Stimulated activated CD8-positive, alpha-beta memory T cell treated with anti-CD3 and anti-CD28 coated beads, Interleukin-7, amount 100 ng/mL, for 1 hour (primary cell): ENCODE measurements around the gene C6orf120.
A peak's percentile ranks its signal among the peaks of the same experiment; 100 is the strongest.
"Not testable (repeated sequence)": the region's sequence is repeated elsewhere in the genome, so short reads cannot be mapped to it uniquely, and the experiment has no call there.

Source experiments
- DNase-seq, 2 donors: peaks; one replicate each; pipeline ENCODE4 v3.0.0-alpha.2; 2020; ENCODE audit warnings: low read depth in 2 of 2

Gene C6orf120

GRCh38 chr6:169678342-169678741 lies 23.6 kb upstream of the C6orf120 start:
- DNase-seq = no peak

GRCh38 chr6:169684056-169684455 lies 17.9 kb upstream of the C6orf120 start:
- DNase-seq = no peak

GRCh38 chr6:169685860-169686259 lies 16.1 kb upstream of the C6orf120 start:
- no peak for DNase-seq

GRCh38 chr6:169689287-169689686 lies 12.6 kb upstream of the C6orf120 start:
- no peak for DNase-seq

GRCh38 chr6:169691260-169691659 lies 10.7 kb upstream of the C6orf120 start:
- no peak for DNase-seq

- no peak for DNase-seq
Observed at GRCh38 chr6:169692516-169692915, 9.4 kb upstream of the C6orf120 start.

GRCh38 chr6:169695131-169695530 lies 6.8 kb upstream of the C6orf120 start:
- no peak for DNase-seq

GRCh38 chr6:169697115-169697514 lies 4.8 kb upstream of the C6orf120 start:
- not testable (repeated sequence) for DNase-seq

GRCh38 chr6:169700296-169700695 lies 1.6 kb upstream of the C6orf120 start:
- no peak for DNase-seq

- DNase-seq = no peak
Observed at GRCh38 chr6:169701311-169701953, 494 bp upstream of the C6orf120 start.

GRCh38 chr6:169702840-169703246 lies 917 bp downstream of the C6orf120 start:
- no peak for DNase-seq

GRCh38 chr6:169707772-169708171 lies 5.8 kb downstream of the C6orf120 start:
- no peak for DNase-seq

- DNase-seq = no peak
Observed at GRCh38 chr6:169709293-169709692, 7.4 kb downstream of the C6orf120 start.

- no peak for DNase-seq
Observed at GRCh38 chr6:169710009-169710408, 8.1 kb downstream of the C6orf120 start.

GRCh38 chr6:169714178-169714577 lies 12.3 kb downstream of the C6orf120 start:
- no peak for DNase-seq

- no peak for DNase-seq
Observed at GRCh38 chr6:169714595-169714994, 12.7 kb downstream of the C6orf120 start.

GRCh38 chr6:169719117-169719516 lies 17.2 kb downstream of the C6orf120 start:
- DNase-seq = no peak

- no peak for DNase-seq
Observed at GRCh38 chr6:169720207-169720855, 18.4 kb downstream of the C6orf120 start.

GRCh38 chr6:169722362-169723199 lies 20.7 kb downstream of the C6orf120 start:
- peak in 1 of 2 donors; percentile 4 for DNase-seq

- peak; percentile 36 to 38 for DNase-seq
Observed at GRCh38 chr6:169723200-169723909, 21.4 kb downstream of the C6orf120 start.

- peak in 1 of 2 donors; percentile 15 for DNase-seq
Observed at GRCh38 chr6:169723991-169724493, 22.1 kb downstream of the C6orf120 start.
